Right lobe of liver (tissue), 6 donors: ENCODE measurements around the gene STXBP2. TPM values are rescaled to one million over a fixed set of nuclear protein-coding genes. Genes with fewer than 3 reads are reported as not detected.

Experiments
- ATAC-seq, 4 donors: fragments of 200-7000 bp; cut with Tn5 transposase; one replicate each; pipeline ENCODE4 v1.9.1; 2020; ENCODE audit warnings: mild to moderate bottlenecking in 4 of 4, moderate library complexity in 4 of 4
- DNase-seq, 3 donors: peaks; one replicate each; pipeline ENCODE4 v3.0.0-alpha.2; 2020
- H3K27ac ChIP-seq, 3 donors: fragments of 200-600 bp; one replicate each; pipeline ENCODE4 v1.8.0; 2022
- H3K27me3 ChIP-seq, 2 donors: fragments of 200-600 bp; one replicate each; pipeline ENCODE4 v1.8.0; 2022
- H3K36me3 ChIP-seq, 4 donors: fragments of 200-600 bp; sonication (generic) in 1 of 4; one replicate each; pipeline versions ENCODE4 v1.5.1 to v1.8.0; 2017 to 2022; ENCODE audit warnings: control low read depth in 1 of 4
- H3K4me1 ChIP-seq, 4 donors: fragments of 200-600 bp; sonication (generic) in 1 of 4; one replicate each; pipeline versions ENCODE4 v1.5.1 to v1.8.0; 2017 to 2022; ENCODE audit warnings: control low read depth in 1 of 4
- H3K4me3 ChIP-seq, 3 donors: fragments of 200-600 bp; one replicate each; pipeline ENCODE4 v1.8.0; 2022
- H3K9me3 ChIP-seq, 4 donors: fragments of 200-600 bp; sonication (generic) in 1 of 4; one replicate each; pipeline versions ENCODE4 v1.5.1 to v1.8.0; 2017 to 2022; ENCODE audit warnings: control low read depth in 1 of 4
- CTCF ChIP-seq, 4 donors: fragments of 200-600 bp in 3 of 4; fragments of 450-650 bp in 1 of 4; IDR thresholded peaks; one replicate each; pipeline versions ENCODE4 v1.5.1 to v1.8.0; 2016 to 2022; ENCODE audit warnings: antibody characterized with exemption in 4 of 4, mild to moderate bottlenecking in 2 of 4
- POLR2A ChIP-seq: fragments of 450-650 bp; IDR thresholded peaks from one replicate; pipeline ENCODE4 v1.6.1; 2017; ENCODE audit warnings: antibody characterized with exemption, mild to moderate bottlenecking
- WGBS: methylation state at CpG from one replicate; pipeline ENCODE4 v1.1.6; 2018; ENCODE audit warnings: low coverage, low lambda C conversion rate; ENCODE audit not compliant: insufficient coverage; ENCODE audit errors: missing lambda C conversion rate; 5-methylcytosine and 5-hydroxymethylcytosine counted together
- intact Hi-C, 2 donors: fragments of 100-400 bp; cut with DNase I; formaldehyde crosslinking; loops; one replicate each; pipeline versions ENCODE4 v1.11.2 to v1.14.1; 2022
- total RNA-seq, 6 experiments: library from RNA; depleted of rRNA in 2 of 6; stranded (reverse); fragments of >200 nt in 2 of 6; fragmentation: NEBNext Ultra II Directional in 3 of 6; extraction: Animal tissue kit (Norgen Biotek cat#: 25700) in 3 of 6; gene quantifications; one replicate each; pipeline versions ENCODE4 v1.1.0 to v1.2.4, GENCODE V29; 2016 to 2023
- donor health status: DM: no; HTN: yes; CAD: no.
- donor health status: DM: no; HTN: no; CAD: no.
- donor health status: DM: no; HTN: no; CAD: no.
- donor health status: DM: no; HTN: yes; CAD: no.
- donor health status: DM: no; HTN: yes; CAD: no.

Gene STXBP2
- total RNA-seq, 6 experiments from 2014 or later, result 27.5 to 45.7 (median 39.1) TPM

- DNase-seq, result no peak
- TF ChIP-seq POLR2A (no peak), CTCF (IDR thresholded peaks at IDR 0.05) (no peak)
- peaks cover 0 to 19% (median 4%) of the 10 kb centered on the region in 4 donors for H3K4me1 ChIP-seq
- intact Hi-C loops, result no loop called here
- 92% methylated on average over 2 of the region's 34 CpGs for WGBS
- H3K9me3 ChIP-seq, result no peaks in the 10 kb centered on the region
- H3K36me3 ChIP-seq, result peaks cover 0 to 38% (median 14%) of the 10 kb centered on the region in 4 donors
- no peak for ATAC-seq
- H3K27ac ChIP-seq, result no peak overlapping the region
- no peak overlapping the region for H3K4me3 ChIP-seq
- no peaks in the 10 kb centered on the region for H3K27me3 ChIP-seq
Measured at GRCh38 chr19:7625763-7626372, 11.0 kb upstream of the STXBP2 start.

- DNase-seq (no peak), ATAC-seq (no peak)
- TF ChIP-seq CTCF (IDR thresholded peaks at IDR 0.05), result no peak
- no peak for TF ChIP-seq POLR2A
- Histone ChIP-seq H3K9me3 (no peaks in the 10 kb centered on the region), H3K36me3 (peaks cover 0 to 26% (median 11%) of the 10 kb centered on the region in 4 donors), H3K4me1 (peaks cover 0 to 19% (median 4%) of the 10 kb centered on the region in 4 donors), H3K27ac (no peak overlapping the region), H3K27me3 (no peaks in the 10 kb centered on the region), H3K4me3 (no peak overlapping the region)
- WGBS, result 93% methylated on average over 9 of the region's 24 CpGs
- intact Hi-C loops, result no loop called here
Measured at GRCh38 chr19:7627166-7627565, 9.7 kb upstream of the STXBP2 start.

- peaks cover 0 to 19% (median 4%) of the 10 kb centered on the region in 4 donors for H3K4me1 ChIP-seq
- H3K36me3 ChIP-seq, result peaks cover 0 to 21% (median 6%) of the 10 kb centered on the region in 4 donors
- DNase-seq (no peak), ATAC-seq (no peak)
- H3K9me3 ChIP-seq, result no peaks in the 10 kb centered on the region
- intact Hi-C loops, result no loop called here
- H3K27ac ChIP-seq, result peak overlapping the region; percentile 37 to 81 (median 79)
- no peaks in the 10 kb centered on the region for H3K27me3 ChIP-seq
- H3K4me3 ChIP-seq, result peak overlapping the region; percentile 90 to 100 (median 99)
- TF ChIP-seq CTCF (IDR thresholded peaks at IDR 0.05) (no peak), POLR2A (no peak)
- 1% methylated on average over 12 of the region's 15 CpGs for WGBS
Measured at GRCh38 chr19:7628589-7629311, 8.2 kb upstream of the STXBP2 start.

- TF ChIP-seq POLR2A (no peak), CTCF (IDR thresholded peaks at IDR 0.05) (no peak)
- peaks cover 0 to 19% (median 4%) of the 10 kb centered on the region in 4 donors for H3K4me1 ChIP-seq
- ATAC-seq, result peak; percentile 94 to 98 (median 97)
Measured at GRCh38 chr19:7629347-7630054, 7.4 kb upstream of the STXBP2 start, which contains the start of the genes PET100 and XAB2. Gene PET100, plus strand, starts transcription at chr19:7629793. Its CDS starts 41 bp downstream, at chr19:7629834. Gene XAB2, minus strand, starts transcription at chr19:7629545. Its CDS starts 18 bp downstream, at chr19:7629527.

More at GRCh38 chr19:7629347-7630054, 7.4 kb upstream of the STXBP2 start, which contains the start of the genes PET100 and XAB2:
- 0% methylated on average over 37 of the region's 40 CpGs for WGBS
- no peaks in the 10 kb centered on the region for H3K9me3 ChIP-seq
- peak within 1 kb of the TSS; percentile 90 to 100 (median 99) for H3K4me3 ChIP-seq
- H3K36me3 ChIP-seq, result peaks cover 0 to 21% (median 6%) of the 10 kb centered on the region in 4 donors
- intact Hi-C loops, result no loop called here
- no peaks in the 10 kb centered on the region for H3K27me3 ChIP-seq
- H3K27ac ChIP-seq, result peak within 1 kb of the TSS; percentile 47 to 81 (median 79)
- DNase-seq, result peak; percentile 94 to 97 (median 96)
